NCI-H446 treated with DMSO at 0.1 percent for 48 hours (cell line): ENCODE data around the gene ZNF827.

ENCODE experiments used
- DNase-seq: peaks from one replicate; lab custom pipeline; 2025; lab: John Stamatoyannopoulos, UW

ZNF827 gene

DNA sequence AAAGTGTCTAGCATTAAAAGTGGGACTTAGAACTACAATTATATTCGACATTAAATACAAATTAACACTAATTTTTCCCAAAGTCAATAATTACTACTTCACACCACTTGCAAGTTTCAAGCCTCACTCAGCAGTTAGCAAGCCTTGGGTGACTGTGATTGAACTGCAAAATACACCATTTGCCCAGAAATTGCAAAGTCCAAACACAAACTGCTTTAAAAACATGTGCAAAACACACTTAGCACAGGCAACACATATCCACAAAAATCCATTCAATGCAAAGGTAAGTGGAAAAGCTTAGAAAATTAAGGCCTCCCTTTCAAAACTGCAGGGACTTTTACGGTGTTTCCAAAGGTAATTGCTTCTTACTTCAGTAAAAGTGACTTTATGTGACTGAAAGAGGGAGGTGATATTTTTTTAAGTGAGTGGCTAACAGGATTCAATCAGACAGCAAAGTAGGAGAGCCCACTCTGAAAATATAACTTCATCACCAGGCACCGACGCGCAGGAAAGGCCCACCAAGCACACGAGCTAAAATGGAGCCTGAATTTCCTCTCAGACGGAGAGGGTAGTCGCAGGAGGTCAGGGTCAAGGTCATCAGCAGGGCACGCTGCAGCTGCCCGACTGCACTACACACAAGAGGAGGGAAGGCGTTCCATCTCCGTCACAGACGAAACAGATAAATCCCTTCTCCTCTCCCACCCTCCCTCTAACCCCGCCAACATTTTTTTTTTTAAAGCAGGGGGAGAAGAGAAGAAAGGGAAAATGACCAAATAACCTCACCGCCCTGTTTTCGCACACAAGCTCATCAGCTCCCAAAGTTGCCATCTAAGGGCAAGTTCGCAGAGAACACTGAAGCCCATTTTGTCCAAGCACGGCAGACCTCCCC, 3.1 kb downstream of the ZNF827 start:
- no peak for DNase-seq

DNA sequence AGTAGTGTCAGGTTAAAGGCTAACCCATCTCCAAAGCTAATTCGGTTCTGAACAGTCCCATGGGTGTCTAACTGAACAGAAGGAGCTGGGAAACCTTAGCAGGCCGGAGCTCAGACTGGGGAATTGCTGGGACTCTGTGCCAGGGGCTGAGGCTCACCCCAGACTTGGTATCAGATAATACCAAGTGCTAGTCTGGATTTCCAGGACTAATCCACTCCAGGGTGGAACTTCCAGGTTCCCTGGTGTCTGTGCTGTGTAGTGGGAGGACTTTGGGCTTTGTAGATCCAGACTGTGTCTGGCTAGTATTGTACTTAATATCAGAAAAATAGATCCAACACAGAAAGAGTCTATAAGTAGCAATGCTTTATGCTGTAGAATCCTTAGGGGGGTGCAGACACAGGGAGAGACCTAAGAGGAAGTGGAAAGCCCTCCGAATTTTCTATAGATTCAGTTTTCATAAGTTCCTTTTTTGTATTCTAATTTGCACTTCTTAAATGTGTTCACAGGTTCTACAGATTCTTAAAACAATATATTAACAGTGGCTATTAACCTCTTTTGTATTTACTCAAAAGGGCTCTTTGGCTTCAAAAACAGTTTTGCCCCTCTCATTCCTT, 4.1 kb downstream of the ZNF827 start:
- no peak for DNase-seq

DNA sequence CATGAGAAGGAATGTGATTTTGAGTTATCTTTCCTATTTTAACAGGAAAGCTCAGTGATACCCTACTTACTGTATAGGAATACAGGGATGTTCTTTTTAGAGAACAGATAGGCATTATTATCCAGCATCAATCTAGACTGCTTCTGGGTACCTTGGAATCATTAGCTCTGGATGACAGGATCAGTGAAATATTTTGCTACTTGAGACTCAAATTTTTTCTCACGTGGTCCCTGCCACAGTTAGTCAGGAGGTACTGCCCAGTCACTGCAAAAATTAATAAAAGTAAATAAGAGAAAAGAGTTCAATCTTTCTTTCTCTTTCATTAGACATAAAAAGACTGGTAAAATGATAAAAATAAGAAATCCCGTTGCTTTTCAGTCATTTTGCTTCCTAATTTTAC, 5.5 kb downstream of the ZNF827 start:
- DNase-seq = no peak

DNA sequence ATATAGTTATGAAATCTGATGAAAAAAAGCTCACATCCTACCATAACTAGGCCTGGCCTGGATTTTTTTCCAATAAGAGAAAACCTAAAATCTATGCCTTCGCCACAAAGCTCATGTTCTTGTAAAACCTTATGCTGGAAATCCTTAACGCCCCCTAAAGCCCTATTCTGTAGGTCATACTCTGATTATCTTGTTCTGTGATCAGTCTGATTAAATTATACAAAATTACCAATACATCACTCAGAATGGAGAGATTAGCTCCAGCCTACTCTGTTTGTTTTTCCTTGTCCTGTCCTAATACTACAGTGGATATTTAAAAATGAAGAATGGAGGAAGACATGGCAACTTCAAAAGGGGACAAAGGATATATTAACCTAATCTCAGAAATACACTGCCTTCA, 7.2 kb downstream of the ZNF827 start:
- no peak for DNase-seq

DNA sequence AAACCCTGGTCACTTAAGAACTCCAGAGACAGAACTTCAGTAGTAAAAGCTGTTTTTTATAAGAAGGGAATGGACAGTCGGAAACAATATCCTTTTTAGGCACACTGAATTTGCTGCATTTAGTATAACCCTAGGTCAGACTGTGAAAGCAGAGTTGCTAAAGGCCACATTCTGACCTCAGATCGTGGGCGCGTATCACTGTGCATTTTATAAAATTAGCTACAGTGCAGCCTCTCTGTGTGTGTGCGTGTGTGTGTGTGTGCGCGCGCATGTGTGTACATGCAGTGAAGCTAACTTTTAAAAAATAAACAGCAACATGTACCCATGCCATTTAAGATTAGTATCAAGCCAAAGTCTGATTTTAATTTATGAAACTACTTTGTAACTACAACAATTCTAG, 8.0 kb downstream of the ZNF827 start:
- no peak for DNase-seq

DNA sequence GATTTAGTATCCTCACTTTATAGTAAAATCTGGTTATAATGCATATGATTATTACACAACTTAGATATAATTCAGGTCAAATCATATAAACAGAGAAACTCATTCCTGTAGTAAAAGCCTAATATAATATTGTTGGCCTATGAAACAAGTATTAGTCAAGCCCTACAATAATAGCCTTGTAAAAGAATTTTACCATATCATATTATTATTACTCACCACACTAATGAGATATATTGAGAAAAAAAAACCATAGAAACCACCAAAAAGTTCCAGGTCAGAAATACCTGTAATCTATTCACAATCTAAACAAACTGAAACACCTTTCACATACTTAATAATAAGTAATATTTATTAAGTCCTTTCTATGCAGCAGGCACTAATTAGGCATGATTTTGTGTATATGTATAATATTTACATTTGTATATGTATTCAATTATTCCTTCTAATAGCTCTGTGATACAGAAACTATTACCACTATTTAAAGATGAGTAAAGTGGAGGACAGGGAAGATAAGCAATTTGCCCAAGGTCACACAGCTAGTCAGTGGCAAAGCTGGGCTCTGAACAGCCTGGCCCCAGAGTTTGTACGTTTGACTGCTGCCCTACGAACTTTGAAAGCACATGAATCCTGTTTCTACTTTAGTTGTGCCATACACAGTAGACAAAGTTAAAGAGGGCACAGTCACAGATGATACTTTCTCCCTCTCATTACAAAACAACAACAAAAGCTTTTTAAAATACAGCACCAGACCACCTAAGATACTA, 9.0 kb downstream of the ZNF827 start:
- no peak for DNase-seq

DNA sequence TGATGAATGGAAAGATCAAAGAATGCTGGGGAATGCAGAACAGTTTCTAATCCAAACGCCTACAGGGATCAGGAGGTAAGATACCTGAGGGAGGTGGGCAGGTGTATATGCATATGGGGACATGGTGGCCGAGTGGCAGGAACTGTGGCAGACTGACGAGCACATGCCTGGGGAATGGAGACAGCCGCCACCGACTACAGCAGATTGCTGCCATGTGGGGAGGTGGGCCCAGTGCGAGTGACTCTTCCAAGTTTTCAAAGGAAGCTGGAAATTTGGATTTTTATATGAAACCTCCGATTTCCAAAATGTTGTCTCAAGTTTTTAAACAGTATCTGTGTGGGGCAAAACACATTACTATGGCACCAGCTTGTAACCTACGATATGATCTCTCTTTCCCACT, 9.9 kb downstream of the ZNF827 start:
- no peak for DNase-seq

DNA sequence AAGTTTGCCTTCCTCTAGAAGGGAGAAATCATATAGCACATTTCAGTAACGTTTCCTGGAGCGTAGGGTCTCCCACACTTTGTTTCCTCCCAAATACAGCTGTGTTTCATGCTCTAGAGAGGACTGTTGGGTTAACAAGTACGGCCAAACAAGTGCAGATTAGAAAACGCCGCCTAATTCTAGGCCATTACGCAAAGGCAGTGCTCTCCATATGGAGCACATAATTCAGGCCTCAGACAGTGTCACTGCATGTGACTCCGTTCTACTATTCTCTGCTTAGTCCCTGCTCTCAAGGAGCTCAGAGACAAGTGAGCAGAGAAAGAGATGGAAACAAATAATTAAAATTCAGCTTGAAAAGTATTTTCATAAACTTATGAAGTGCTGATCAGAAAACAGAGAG, 11.6 kb downstream of the ZNF827 start:
- DNase-seq = no peak

DNA sequence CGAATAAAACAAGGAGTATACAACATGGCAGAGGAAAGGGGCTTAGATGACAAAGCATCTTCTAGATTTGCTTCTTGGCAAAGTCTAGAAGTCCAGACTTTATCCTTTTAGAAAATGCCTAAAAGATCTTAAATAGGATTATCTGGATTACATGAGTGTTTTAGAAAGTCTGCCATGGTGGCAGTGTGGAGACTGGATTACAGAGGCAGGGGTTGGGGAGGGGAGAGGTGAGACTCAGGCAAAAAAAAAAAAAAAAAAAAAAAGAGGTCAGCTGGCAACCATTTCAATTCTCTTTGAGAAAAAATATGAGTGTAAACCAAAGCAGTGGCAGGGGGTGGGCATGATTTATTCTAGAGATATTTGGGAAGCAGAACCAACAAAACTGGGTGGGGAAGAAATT, 17.4 kb downstream of the ZNF827 start:
- no peak for DNase-seq

DNA sequence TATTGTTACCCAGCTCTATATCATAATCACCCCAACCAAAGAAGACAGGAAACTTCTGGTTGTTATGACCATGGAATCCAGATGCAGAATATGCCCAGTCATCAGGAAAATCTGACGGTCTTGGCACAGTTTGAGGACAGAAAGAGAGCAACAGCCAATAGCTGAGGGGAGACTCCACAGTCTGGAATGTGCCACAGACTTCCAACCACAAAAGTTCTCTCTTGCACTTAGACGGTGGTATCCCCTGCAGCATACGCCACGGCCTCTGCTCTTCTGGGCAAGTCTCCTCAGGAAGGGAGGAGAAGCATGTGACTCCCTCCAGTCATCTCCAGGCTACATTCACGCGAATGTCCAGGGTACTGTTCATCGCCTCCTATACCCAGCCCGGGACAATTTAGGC, 18.4 kb downstream of the ZNF827 start:
- DNase-seq = no peak

DNA sequence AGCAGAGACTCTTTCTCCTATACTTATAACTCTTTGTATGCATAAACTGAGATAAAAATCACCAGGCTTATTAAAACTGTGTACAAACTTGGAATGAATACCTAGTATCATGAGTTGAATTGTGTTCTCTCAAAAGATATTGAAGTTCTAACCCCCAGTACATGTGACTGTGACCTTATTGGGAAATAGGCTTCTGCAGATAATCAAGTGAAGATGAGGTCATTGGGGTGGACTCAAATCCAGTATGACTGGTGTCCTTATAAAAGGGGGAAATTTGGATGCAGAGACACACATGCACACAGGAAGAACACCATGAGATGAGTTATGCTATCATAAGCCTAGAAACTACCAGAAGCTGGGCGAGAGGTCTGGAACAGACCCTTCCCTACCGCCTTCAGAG, 26.2 kb downstream of the ZNF827 start:
- no peak for DNase-seq

DNA sequence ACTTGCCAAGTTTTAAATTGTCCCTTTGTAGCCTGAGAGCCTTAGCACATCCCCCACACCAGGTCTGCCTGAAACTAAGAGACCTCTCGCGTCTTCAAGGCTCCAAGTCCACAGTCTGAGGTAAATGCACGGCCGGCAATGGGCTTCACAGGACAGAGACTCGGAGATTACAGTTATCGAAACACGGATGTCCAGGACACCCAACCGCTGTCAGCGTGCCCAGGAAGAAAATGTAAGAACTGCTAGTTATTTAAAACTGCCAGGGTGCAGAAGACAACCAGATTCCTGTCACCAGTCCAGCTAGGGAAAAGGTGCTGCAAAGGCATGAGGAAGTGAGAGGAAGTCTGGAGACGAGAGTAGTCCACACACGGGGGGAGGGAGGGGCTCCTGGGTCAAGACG, 28.9 kb downstream of the ZNF827 start:
- DNase-seq = no peak

DNA sequence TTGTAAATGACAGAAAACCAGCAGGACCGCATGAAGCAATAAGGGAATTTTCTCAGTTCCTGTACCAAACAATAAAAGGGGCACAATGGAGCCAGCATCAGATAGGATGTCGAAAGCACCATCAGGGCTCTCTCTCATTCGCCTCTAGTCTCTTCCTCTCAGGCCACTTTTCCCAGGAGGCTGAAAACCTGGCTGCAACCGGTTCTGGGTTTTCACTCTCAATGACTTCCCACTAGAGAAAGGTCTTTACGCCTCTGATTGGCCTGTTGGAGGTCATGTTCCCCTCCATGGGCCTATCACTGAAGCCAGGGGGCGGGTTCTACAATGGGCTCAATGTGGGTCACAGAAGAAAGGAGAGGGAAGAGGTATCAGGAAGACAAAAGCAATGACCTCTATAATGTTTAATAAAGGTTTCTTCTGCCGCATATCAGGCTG, 29.3 kb downstream of the ZNF827 start:
- no peak for DNase-seq

DNA sequence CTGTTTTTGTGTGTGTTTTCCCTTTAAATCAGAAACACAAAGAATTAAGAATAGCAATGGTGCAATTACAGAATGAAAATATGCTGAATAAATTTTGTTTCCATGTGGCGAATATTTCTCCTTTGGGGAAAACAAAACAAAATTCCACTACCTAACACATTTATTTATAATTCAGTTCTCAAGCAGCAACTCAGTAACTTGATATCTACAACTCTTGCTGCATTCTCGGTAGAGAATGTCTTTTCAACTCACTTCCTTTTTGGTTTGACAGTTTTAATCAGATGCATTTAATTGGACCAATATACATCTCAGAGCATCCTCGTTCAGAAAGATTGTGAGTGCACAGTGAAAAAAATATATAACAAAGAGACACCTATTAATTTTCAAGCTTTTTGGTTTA, 30.8 kb downstream of the ZNF827 start:
- no peak for DNase-seq

DNA sequence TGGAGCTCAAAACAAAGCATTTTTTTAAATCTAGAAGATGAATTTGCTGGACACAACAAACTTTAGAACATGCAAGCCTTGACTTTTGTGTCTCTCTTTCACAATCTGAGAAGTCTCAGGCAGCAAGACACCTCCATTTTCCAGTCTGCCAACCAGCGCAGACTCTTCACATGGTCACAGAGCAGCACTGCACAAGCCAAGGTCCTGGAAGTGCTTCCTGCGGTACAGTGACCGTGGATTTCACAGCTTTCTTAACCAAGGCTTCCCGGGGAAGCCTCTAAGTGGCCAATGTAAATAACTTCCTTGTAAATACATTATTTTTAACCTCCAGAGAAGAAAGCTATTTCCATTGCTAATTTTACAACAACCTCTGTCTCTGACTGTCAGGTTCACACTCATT, 31.2 kb downstream of the ZNF827 start:
- DNase-seq = no peak

DNA sequence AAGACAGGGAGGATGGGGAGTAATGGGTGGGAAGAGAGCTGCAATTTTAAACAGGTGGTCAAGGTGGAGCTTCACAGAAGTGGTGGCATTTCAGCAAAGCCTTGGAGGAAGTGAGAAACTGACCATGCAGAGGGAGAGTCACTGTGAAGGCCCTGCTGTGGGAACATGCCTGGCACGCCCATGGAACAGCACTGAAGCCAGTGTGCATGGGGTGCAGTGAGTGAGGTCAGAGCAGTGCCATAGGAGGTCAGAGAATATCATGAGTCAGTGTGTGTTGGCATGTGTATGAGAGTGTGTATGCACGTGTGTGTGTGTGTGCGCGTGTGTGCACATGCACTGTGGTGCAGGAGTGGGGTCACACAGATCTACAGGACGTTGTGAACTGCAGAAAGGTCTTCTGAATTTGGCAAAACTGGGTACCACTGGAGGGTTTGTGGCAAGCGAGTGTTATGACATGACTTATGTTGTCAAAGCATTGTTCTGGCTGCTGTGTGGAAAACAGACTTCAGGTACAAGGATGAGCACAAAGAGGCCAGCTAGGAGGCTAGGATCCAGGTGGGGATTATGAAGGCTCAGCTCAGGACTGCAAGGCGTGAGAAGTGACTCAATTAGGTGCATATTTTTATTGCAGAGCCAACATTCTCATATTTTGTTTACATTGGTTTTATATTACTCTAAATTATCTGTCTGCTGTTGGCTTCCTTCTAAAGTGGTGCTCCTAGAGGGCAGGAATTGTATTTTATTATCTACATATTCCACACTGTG, 34.0 kb downstream of the ZNF827 start:
- DNase-seq = no peak

DNA sequence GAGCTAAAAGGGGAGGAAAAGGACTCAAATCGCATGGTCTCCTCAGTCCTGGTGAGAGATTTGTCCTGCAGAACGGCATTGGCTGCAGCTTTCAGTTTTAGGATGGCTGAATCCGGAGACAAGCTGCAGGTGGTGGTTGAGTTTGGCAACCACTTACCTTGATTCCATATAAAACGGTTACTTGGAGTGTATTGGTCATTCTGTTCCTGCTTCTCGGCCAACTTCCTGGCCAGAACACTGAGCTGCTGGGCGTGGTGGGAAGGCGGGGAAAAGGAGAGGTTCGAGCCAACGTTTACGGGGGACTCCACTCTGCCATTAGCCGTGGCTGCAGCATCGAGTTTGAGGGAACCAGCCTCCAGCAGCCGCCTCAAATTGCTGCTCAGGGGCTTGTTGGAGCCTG, 36.1 kb downstream of the ZNF827 start:
- DNase-seq = no peak

DNA sequence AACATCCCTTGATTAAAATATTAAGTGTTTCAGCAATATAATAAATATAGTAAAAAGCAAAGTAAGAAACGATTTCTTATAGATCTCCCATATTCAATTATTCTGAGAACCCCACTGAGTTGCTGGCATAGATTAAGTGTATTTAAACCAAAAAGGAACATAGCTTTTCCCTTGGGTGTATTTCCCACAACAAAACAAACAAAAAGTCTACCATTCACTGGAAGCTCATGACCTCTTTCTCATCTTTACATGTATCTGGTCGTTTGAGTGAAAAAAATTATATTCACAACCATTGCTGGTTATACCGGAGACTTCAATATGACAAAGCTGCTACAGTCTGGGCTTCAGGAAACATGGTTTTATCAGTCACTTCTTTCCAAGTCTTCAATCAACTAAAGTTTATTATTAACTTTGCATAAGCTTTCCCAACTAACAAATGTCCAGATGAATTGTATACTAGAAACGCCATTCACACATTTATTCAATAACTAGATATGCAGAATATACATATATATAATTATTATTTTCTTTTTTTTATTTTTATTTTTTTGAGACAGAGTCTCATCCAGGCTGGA, 38.6 kb downstream of the ZNF827 start:
- no peak for DNase-seq

DNA sequence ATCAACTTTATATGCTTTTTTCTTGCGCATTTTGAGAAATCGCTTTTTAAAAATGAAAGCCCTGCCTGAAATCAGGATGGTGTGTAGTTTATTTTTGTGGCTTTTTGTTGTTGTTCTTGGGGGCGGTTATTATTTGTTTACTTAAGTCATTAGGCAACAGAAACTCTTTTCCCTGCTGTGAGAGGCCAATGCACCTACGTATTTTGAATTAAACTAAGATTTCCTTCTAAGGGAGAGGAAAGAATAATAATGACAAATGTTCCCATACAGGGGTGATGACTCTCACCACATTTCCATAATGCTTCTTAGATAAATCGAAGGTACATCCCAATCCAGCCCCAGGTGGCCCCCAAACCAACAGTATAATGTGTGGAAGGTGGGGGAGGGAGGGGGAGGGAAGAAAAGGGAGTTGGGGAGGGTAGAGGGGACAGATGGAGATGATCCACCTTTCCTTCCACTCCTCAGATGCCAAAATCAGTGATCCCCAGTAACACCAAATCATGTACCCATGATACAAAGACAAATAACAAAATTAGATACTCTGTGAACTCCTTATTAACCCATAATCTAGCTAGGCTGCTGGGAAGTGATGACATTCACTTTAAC, 39.6 kb downstream of the ZNF827 start:
- no peak for DNase-seq

DNA sequence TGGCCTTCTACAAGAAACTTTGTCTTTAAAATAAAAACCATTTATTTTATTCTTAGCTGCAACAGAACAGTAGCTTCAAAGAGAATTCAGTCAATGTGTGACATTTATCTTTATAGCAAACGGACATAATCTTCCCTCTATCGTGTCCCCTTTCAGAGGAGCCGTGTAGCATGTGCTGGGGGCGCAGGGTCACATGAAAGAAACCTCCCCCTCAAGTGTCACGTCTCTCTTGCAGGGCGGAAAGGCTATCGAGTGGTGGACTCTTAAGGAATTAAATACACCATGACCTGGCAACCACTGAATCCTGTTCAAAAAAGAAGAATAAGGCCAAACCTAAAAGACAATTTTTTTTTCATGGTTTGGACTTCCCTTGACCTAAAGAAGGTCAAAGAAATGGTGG, 40.2 kb downstream of the ZNF827 start:
- DNase-seq = no peak

DNA sequence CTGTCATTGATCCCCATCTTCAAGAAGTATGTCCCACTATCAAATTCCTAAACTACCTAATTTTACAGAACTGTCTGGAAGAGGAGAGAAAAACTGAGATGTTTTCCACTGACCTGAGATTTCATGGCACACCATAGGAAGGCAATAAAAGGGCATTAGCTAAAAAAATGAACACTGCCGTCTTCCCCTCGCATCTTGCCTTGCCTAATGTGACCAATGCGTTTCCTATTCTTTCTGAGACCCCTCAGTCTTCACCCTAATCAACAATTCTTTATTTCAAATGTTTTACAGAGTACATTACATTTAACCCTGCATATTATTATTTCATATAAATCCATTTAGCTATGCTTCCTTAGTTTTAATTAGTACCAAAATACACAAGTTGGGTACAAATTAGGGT, 43.6 kb downstream of the ZNF827 start:
- DNase-seq = no peak

DNA sequence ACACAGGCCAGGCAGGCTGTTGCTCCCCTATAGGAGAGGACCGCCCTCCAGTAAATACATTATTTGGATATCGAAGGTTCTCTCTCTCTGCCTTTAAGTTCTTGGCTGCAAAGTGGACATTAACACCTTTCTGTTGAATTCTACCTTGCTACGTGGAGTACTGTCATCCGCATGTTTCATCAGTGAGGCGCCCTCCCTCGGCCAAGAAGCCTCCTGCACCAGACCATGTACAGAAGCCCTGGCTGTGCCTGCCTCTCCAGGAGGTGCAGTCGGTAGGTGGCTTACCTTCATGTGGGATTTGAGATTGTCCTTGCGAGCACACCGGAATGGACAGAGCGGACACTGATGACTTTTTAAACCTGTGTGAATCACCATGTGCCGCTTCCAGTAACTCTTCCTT, 46.7 kb downstream of the ZNF827 start:
- no peak for DNase-seq
